Brain microvascular endothelial cell (primary cell): ENCODE data around the gene AURKAIP1.
"Not testable (repeated sequence)": the region's sequence is repeated elsewhere in the genome, so short reads cannot be mapped to it uniquely, and the experiment has no call there.

Experiments used
- DNase-seq: peaks from one replicate; pipeline ENCODE4 v3.0.0-alpha.2; 2020
- H3K27ac ChIP-seq: fragments of 250-450 bp; sonication (Bioruptor Pico); 2 replicates; pipeline ENCODE4 v1.5.1; 2020; ENCODE audit warnings: mild to moderate bottlenecking, moderate library complexity
- H3K27me3 ChIP-seq: fragments of 250-450 bp; sonication (Bioruptor Pico); replicated peaks from 2 replicates; pipeline ENCODE4 v1.5.1; 2020; ENCODE audit warnings: mild to moderate bottlenecking
- H3K36me3 ChIP-seq: fragments of 250-450 bp; sonication (Bioruptor Pico); replicated peaks from 2 replicates; pipeline ENCODE4 v1.5.1; 2020; ENCODE audit warnings: mild to moderate bottlenecking
- H3K4me3 ChIP-seq: 2 replicates; pipeline ENCODE4 v1.5.1; 2011; ENCODE audit warnings: low read depth, mild to moderate bottlenecking, control low read depth, low read length, moderate library complexity
- in situ Hi-C: cut with HindIII; loops from 2 replicates; pipeline ENCODE4 v1.10.0; 2017; ENCODE audit warnings: low sequenced_read_pairs, low pct_ligation_motif_present
- TF ChIP-seq, protein P1 (sequence below): IDR thresholded peaks from 2 replicates; pipeline ENCODE4 v1.5.1; 2011; ENCODE audit warnings: low read depth, mild to moderate bottlenecking, moderate library complexity, low read length, control low read depth, inconsistent platforms; ENCODE audit errors: missing control alignments

The AURKAIP1 gene

DNA sequence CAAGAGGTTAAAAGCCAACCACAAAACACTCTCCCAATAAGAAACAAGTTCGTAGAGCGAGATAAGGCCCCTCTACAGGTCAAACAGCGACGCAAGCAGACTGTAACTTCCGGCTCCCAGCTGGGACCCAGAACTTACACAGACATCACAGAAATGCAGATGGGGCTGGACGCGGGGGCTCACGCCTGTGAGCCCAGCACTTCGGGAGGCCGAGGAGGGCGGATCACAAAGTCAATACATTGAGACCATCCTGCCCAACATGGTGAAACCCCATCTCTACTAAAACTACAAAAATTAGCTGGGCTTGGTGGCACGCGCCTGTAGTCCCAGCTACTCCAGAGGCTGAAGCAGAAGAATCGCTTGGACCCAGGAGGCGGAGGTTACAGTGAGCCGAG, 13.1 kb upstream of the AURKAIP1 start:
- Histone ChIP-seq H3K36me3 (peaks cover 76% of the 10 kb centered on the region), H3K4me3 (no peak overlapping the region)

DNA sequence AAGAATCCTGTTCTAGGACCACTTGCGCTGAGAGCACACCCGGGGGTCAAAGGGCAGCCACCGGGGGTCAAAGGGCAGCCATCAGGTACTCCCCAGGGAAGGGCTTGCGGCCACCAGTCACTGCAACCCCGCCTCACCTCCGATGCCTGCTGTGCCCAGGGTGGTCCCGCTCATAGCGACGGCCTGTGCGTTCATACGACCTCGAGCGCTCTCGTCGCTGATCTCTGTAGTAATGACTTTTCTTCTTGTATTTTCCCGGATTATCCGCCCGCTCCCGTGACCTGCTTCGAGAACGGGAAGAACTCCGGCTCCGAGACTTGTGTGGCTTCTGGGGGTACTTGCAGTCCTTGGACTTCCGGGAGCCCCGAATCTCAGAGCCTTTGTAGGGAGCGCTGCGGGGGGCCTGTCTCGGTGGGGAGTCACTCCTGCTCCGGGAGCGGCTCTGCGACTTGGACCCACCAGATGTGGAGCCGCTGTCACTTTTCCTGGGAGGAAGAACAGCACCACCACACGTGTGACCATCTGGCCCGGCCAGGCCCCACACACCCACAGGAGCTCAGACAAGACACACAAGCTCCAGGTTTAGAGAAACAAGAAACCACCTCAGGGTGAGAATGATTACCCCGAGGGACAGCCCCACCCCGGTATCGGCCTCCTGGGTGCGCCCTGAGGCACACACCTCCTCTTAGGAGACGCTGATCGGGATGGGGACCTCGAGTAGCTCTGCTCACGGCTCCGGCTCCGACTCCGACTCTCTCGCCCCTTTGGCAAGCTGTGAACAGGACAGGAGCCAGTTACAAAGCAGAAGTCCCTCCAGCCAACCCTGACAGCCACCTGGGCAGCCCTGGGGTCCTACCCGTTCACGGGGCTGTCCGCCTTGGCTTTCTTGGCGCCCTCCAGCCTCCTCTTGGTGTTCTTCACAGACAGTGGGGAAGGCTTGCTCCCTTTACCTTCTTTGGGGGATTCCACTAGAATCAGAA, 12.4 kb upstream of the AURKAIP1 start:
- Histone ChIP-seq H3K36me3 (peaks cover 69% of the 10 kb centered on the region), H3K4me3 (no peak overlapping the region), H3K27me3 (no peaks in the 10 kb centered on the region), H3K27ac (no peak overlapping the region)
- TF ChIP-seq, protein P1, sequence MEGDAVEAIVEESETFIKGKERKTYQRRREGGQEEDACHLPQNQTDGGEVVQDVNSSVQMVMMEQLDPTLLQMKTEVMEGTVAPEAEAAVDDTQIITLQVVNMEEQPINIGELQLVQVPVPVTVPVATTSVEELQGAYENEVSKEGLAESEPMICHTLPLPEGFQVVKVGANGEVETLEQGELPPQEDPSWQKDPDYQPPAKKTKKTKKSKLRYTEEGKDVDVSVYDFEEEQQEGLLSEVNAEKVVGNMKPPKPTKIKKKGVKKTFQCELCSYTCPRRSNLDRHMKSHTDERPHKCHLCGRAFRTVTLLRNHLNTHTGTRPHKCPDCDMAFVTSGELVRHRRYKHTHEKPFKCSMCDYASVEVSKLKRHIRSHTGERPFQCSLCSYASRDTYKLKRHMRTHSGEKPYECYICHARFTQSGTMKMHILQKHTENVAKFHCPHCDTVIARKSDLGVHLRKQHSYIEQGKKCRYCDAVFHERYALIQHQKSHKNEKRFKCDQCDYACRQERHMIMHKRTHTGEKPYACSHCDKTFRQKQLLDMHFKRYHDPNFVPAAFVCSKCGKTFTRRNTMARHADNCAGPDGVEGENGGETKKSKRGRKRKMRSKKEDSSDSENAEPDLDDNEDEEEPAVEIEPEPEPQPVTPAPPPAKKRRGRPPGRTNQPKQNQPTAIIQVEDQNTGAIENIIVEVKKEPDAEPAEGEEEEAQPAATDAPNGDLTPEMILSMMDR, result no peak
- DNase-seq, result no peak
- in situ Hi-C loops, result no loop called here

More for the DNA sequence above, 13.1 kb upstream of the AURKAIP1 start:
- in situ Hi-C loops, result no loop called here
- TF ChIP-seq, protein P1, result no peak
- Histone ChIP-seq H3K27ac (no peak overlapping the region), H3K27me3 (no peaks in the 10 kb centered on the region)
- no peak for DNase-seq

DNA sequence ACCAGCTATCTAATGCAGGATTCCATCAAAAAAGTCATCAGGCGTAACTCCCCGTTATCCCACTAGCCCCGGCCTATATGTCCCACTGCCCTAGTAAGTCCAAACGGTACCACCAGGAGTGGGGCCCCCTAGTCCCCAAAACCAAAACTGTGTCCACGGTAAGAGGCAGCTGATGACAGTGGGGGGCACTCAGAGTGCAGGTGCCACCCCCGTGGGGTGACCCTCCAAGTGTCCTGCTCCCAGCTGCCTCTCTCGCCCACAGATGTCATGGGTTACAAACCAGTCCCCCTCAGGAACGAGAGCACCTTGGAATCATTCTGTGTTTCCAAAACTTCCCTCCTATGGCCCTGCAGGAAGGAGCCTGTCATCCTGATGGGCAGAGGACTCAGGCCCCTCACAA, 10.9 kb upstream of the AURKAIP1 start:
- no peak for DNase-seq
- Histone ChIP-seq H3K27me3 (no peaks in the 10 kb centered on the region), H3K4me3 (no peak overlapping the region), H3K27ac (no peak overlapping the region), H3K36me3 (peaks cover 61% of the 10 kb centered on the region)
- TF ChIP-seq, protein P1, result no peak
- in situ Hi-C loops, result no loop called here

DNA sequence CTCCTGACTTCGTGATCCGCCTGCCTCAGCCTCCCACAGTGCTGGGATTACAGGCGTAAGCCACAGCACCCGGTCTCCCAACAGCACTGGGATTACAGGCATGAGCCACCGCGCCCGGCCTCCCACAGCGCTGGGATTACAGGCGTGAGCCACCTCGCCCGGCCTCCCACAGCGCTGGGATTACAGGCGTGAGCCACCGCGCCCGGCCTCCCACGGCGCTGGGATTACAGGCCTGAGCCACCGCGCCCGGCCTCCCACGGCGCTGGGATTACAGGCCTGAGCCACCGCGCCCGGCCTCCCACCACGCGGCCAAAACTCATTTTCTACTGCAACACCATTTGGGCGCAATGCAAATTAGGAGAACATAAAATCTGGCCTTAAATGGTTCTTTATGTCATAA, 10.3 kb upstream of the AURKAIP1 start:
- H3K4me3 ChIP-seq, H3K27me3 ChIP-seq, in situ Hi-C loops, H3K27ac ChIP-seq, DNase-seq: not testable (repeated sequence)
- H3K36me3 ChIP-seq, result peaks cover 55% of the 10 kb centered on the region

DNA sequence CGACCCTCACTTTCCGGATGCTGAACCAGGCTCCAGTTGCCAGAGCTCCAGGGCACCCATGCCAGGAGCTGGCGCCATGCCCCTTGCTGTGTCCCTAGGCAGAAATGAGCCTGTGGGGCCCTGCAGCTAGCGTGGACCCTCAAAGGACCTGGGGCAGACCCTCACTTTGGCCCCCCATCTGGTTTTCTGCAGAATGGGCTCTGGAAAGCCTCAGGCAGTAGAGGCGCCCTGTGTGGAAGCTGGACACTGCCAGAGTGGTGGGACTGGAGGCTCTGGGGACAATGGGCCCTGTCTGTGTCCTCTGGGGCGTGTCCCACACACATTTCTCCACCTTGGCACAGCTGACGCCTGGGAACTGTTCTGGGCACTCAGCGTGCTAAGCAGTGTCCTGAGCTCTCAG, 6.3 kb upstream of the AURKAIP1 start:
- Histone ChIP-seq H3K4me3 (no peak overlapping the region), H3K27me3 (no peaks in the 10 kb centered on the region), H3K36me3 (peaks cover 14% of the 10 kb centered on the region), H3K27ac (no peak overlapping the region)
- in situ Hi-C loops, result no loop called here
- TF ChIP-seq, protein P1, result no peak
- DNase-seq, result no peak

DNA sequence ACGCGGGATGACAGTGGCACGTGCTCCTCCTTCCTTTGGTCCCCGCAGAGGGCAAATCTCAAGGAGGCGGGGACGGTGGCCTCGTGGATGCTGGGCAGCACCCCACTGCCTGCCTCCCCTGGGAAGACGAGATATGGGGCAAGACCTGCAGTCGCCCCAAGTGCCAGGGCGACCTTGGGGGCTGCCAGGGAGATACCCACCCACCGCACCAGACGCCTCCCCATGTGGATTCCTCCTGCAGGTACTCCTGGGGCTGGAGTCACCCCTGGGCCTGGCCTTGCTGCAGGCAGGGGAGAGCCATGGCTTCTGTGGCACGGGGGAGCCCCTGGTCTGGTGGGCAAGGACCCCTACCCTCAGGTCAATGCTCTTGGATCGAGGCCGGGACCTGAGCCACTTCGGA, 5.9 kb upstream of the AURKAIP1 start:
- no peak for DNase-seq
- in situ Hi-C loops, result no loop called here
- TF ChIP-seq, protein P1, result no peak
- no peaks in the 10 kb centered on the region for H3K27me3 ChIP-seq
- H3K27ac ChIP-seq, result no peak overlapping the region
- peaks cover 10% of the 10 kb centered on the region for H3K36me3 ChIP-seq
- H3K4me3 ChIP-seq, result no peak overlapping the region
